ENCODE data around the gene PEX16. TPM values are rescaled to one million over a fixed set of nuclear protein-coding genes. Genes with fewer than 3 reads are reported as not detected.
A peak's percentile ranks its signal among the peaks of the same experiment; 100 is the strongest.

PEX16 gene
- total and polyA plus RNA-seq, 9 of the 15 experiments (the other 6 are each of a cell fraction or from before 2014, with no cell fraction given) = 1.5 to 43.9 (median 14.6) TPM

DNA sequence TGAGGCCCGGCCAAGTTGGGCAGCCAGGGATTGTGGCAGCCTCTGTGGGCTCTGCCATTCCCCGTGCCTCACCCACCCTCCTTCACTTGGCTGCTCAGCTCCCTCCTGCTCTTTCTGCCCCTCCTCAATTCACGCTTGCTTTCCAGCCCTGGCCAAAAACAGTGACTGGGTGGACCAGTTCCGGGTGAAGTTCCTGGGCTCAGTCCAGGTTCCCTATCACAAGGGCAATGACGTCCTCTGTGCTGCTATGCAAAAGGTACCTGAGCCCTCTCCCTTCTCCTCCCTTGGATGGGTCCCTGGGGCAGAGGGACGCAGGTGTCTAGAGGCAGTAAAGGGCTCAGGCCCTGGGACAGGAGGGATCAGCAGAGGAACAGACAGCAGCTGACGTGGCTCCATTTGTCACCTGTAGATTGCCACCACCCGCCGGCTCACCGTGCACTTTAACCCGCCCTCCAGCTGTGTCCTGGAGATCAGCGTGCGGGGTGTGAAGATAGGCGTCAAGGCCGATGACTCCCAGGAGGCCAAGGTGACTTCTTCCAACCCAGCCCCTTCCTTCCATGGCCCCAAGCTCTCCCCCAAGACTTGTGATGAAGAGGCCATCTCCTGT lies 13.3 kb downstream of the PEX16 start (continued):
- TF ChIP-seq, protein P1, sequence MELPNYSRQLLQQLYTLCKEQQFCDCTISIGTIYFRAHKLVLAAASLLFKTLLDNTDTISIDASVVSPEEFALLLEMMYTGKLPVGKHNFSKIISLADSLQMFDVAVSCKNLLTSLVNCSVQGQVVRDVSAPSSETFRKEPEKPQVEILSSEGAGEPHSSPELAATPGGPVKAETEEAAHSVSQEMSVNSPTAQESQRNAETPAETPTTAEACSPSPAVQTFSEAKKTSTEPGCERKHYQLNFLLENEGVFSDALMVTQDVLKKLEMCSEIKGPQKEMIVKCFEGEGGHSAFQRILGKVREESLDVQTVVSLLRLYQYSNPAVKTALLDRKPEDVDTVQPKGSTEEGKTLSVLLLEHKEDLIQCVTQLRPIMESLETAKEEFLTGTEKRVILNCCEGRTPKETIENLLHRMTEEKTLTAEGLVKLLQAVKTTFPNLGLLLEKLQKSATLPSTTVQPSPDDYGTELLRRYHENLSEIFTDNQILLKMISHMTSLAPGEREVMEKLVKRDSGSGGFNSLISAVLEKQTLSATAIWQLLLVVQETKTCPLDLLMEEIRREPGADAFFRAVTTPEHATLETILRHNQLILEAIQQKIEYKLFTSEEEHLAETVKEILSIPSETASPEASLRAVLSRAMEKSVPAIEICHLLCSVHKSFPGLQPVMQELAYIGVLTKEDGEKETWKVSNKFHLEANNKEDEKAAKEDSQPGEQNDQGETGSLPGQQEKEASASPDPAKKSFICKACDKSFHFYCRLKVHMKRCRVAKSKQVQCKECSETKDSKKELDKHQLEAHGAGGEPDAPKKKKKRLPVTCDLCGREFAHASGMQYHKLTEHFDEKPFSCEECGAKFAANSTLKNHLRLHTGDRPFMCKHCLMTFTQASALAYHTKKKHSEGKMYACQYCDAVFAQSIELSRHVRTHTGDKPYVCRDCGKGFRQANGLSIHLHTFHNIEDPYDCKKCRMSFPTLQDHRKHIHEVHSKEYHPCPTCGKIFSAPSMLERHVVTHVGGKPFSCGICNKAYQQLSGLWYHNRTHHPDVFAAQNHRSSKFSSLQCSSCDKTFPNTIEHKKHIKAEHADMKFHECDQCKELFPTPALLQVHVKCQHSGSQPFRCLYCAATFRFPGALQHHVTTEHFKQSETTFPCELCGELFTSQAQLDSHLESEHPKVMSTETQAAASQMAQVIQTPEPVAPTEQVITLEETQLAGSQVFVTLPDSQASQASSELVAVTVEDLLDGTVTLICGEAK (IDR thresholded peaks at IDR 0.05) = no peak
- TF ChIP-seq, protein P1 (CRISPR knock-in tag; IDR thresholded peaks at IDR 0.05) = no peak
- TF ChIP-seq, protein P2, sequence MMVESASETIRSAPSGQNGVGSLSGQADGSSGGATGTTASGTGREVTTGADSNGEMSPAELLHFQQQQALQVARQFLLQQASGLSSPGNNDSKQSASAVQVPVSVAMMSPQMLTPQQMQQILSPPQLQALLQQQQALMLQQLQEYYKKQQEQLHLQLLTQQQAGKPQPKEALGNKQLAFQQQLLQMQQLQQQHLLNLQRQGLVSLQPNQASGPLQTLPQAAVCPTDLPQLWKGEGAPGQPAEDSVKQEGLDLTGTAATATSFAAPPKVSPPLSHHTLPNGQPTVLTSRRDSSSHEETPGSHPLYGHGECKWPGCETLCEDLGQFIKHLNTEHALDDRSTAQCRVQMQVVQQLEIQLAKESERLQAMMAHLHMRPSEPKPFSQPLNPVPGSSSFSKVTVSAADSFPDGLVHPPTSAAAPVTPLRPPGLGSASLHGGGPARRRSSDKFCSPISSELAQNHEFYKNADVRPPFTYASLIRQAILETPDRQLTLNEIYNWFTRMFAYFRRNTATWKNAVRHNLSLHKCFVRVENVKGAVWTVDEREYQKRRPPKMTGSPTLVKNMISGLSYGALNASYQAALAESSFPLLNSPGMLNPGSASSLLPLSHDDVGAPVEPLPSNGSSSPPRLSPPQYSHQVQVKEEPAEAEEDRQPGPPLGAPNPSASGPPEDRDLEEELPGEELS (CRISPR knock-in tag; IDR thresholded peaks at IDR 0.05; ENCODE audit: borderline replicate concordance) = peak; percentile 60; the same call in 1 of the 2 replicates
- TF ChIP-seq CTBP1 (IDR thresholded peaks at IDR 0.05; ENCODE audit: borderline replicate concordance) = peak; percentile 19; the same call in 1 of the 2 replicates
- TF ChIP-seq ZNF699 (CRISPR knock-in tag; IDR thresholded peaks at IDR 0.05; ENCODE audit: insufficient replicate concordance) = no peak
- no peak for TF ChIP-seq FIP1L1 (IDR thresholded peaks at IDR 0.05; ENCODE audit: low read depth, low read length, poor library complexity, severe bottlenecking)
- no peak for TF ChIP-seq TARDBP (IDR thresholded peaks at IDR 0.05)
- no peak for TF ChIP-seq FOXJ2 (tag; IDR thresholded peaks at IDR 0.05)
- no peak for TF ChIP-seq ZNF282 (CRISPR knock-in tag; IDR thresholded peaks at IDR 0.05)
- TF ChIP-seq ZNF133 (CRISPR knock-in tag; IDR thresholded peaks at IDR 0.05) = no peak
- no peak for TF ChIP-seq PHTF2 (CRISPR knock-in tag; IDR thresholded peaks at IDR 0.05)
- TF ChIP-seq PCBP2 (IDR thresholded peaks at IDR 0.05; ENCODE audit: low read depth, low read length, poor library complexity, severe bottlenecking) = no peak
- no peak for TF ChIP-seq PHB (CRISPR knock-in tag; IDR thresholded peaks at IDR 0.05)
- no peak for TF ChIP-seq ZNF316 (IDR thresholded peaks at IDR 0.05)
- no peak for TF ChIP-seq SREBF1 (IDR thresholded peaks at IDR 0.05; ENCODE audit: borderline replicate concordance, low read depth, low read length)
- no peak for TF ChIP-seq HCFC1 (IDR thresholded peaks at IDR 0.05; ENCODE audit: low read depth, low read length)
- TF ChIP-seq, protein P3, sequence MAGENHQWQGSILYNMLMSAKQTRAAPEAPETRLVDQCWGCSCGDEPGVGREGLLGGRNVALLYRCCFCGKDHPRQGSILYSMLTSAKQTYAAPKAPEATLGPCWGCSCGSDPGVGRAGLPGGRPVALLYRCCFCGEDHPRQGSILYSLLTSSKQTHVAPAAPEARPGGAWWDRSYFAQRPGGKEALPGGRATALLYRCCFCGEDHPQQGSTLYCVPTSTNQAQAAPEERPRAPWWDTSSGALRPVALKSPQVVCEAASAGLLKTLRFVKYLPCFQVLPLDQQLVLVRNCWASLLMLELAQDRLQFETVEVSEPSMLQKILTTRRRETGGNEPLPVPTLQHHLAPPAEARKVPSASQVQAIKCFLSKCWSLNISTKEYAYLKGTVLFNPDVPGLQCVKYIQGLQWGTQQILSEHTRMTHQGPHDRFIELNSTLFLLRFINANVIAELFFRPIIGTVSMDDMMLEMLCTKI (IDR thresholded peaks at IDR 0.05; ENCODE audit: partially characterized antibody) = no peak
- peak; percentile 90 for TF ChIP-seq CBFA2T2 (conservative IDR thresholded peaks at IDR 0.05)

All from K562 (cell line).